Mesodermal cell (in vitro differentiated cells): Measurements from ENCODE around the gene SPOCK1.
"Not testable (repeated sequence)": the region's sequence is repeated elsewhere in the genome, so short reads cannot be mapped to it uniquely, and the experiment has no call there.

Source experiments
- H3K27ac ChIP-seq: 2 replicates; pipeline ENCODE4 v1.7.0; 2013; ENCODE audit warnings: mild to moderate bottlenecking, low read depth, low read length, moderate library complexity; ENCODE audit not compliant: severe bottlenecking
- H3K36me3 ChIP-seq: 2 replicates; pipeline ENCODE4 v1.7.1; 2013; ENCODE audit warnings: mild to moderate bottlenecking, low read length, moderate library complexity; ENCODE audit not compliant: control insufficient read depth, insufficient read depth
- H3K4me1 ChIP-seq: one replicate; pipeline ENCODE4 v1.7.1; 2013; ENCODE audit warnings: mild to moderate bottlenecking, low read length; ENCODE audit not compliant: insufficient read depth, control insufficient read depth, poor library complexity, severe bottlenecking
- H3K4me3 ChIP-seq: 2 replicates; pipeline ENCODE4 v1.7.0; 2013; ENCODE audit warnings: low read length, control low read depth, mild to moderate bottlenecking; ENCODE audit not compliant: insufficient read depth, poor library complexity, severe bottlenecking; ENCODE audit errors: extremely low read depth
- H3K9me3 ChIP-seq: 2 replicates; pipeline ENCODE4 v1.7.1; 2013; ENCODE audit warnings: mild to moderate bottlenecking, low read length, moderate library complexity; ENCODE audit not compliant: control insufficient read depth
- WGBS, 2 experiments: methylation state at CpG; one replicate each; pipeline ENCODE4 v1.1.5; 2013; ENCODE audit warnings: missing lambda C conversion rate in 2 of 2; ENCODE audit not compliant: insufficient coverage in 2 of 2; 5-methylcytosine and 5-hydroxymethylcytosine counted together

SPOCK1 gene

GRCh38 chr5:137268646-137269045 is 230.5 kb downstream of the SPOCK1 start:
- no CpG with 5 or more reads among the region's 1 CpG for WGBS, 2 experiments
- H3K9me3 ChIP-seq, result no peaks in the 10 kb centered on the region
- H3K4me1 ChIP-seq, result peaks cover 11% of the 10 kb centered on the region
- no peak overlapping the region for H3K4me3 ChIP-seq
- H3K36me3 ChIP-seq, result no peaks in the 10 kb centered on the region
- no peak overlapping the region for H3K27ac ChIP-seq

DNA sequence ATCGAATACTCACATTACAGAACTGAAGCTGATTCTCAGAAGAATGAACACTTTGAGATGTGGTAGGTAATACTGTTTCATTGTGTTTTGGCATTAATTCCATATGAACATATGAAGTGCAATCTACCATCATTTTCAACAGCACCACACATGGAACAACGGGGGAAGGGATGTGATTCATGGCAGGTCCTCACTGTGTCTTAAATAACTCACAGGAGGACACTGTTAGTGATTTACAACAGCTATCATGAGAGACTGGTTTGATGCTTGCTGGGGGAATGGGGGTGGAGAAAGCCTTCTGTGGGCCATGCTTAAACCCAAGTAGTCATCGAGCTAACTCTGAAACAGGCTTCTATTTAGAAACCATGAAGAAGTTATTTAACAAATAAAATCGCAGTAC is 232.9 kb downstream of the SPOCK1 start:
- H3K36me3 ChIP-seq, result no peaks in the 10 kb centered on the region
- H3K4me1 ChIP-seq, result peaks cover 11% of the 10 kb centered on the region
- H3K4me3 ChIP-seq, result no peak overlapping the region
- H3K9me3 ChIP-seq, result no peaks in the 10 kb centered on the region
- WGBS, 2 experiments, result 100% methylated on average over 1 of the region's 4 CpGs
- H3K27ac ChIP-seq, result no peak overlapping the region

GRCh38 chr5:137265457-137265856 is 233.7 kb downstream of the SPOCK1 start:
- H3K9me3 ChIP-seq, result no peaks in the 10 kb centered on the region
- no peaks in the 10 kb centered on the region for H3K36me3 ChIP-seq
- no peak overlapping the region for H3K4me3 ChIP-seq
- peaks cover 11% of the 10 kb centered on the region for H3K4me1 ChIP-seq
- no peak overlapping the region for H3K27ac ChIP-seq
- WGBS, 2 experiments, result 100% methylated on average over 1 of the region's 1 CpG; no CpG with 5 or more reads in 1 of the 2 experiments

GRCh38 chr5:137264573-137264972 is 234.6 kb downstream of the SPOCK1 start:
- peaks cover 11% of the 10 kb centered on the region for H3K4me1 ChIP-seq
- no peak overlapping the region for H3K27ac ChIP-seq
- H3K4me3 ChIP-seq, result no peak overlapping the region
- H3K36me3 ChIP-seq, result no peaks in the 10 kb centered on the region
- WGBS, 2 experiments, result 96 to 100% methylated on average over 1 to 3 of the region's 4 CpGs
- no peaks in the 10 kb centered on the region for H3K9me3 ChIP-seq

GRCh38 chr5:137264041-137264440 is 235.1 kb downstream of the SPOCK1 start:
- 93% methylated on average over 2 of the region's 3 CpGs; no CpG with 5 or more reads in 1 of the 2 experiments for WGBS, 2 experiments
- H3K36me3 ChIP-seq, result no peaks in the 10 kb centered on the region
- H3K9me3 ChIP-seq, result no peaks in the 10 kb centered on the region
- peaks cover 11% of the 10 kb centered on the region for H3K4me1 ChIP-seq
- no peak overlapping the region for H3K27ac ChIP-seq
- no peak overlapping the region for H3K4me3 ChIP-seq

DNA sequence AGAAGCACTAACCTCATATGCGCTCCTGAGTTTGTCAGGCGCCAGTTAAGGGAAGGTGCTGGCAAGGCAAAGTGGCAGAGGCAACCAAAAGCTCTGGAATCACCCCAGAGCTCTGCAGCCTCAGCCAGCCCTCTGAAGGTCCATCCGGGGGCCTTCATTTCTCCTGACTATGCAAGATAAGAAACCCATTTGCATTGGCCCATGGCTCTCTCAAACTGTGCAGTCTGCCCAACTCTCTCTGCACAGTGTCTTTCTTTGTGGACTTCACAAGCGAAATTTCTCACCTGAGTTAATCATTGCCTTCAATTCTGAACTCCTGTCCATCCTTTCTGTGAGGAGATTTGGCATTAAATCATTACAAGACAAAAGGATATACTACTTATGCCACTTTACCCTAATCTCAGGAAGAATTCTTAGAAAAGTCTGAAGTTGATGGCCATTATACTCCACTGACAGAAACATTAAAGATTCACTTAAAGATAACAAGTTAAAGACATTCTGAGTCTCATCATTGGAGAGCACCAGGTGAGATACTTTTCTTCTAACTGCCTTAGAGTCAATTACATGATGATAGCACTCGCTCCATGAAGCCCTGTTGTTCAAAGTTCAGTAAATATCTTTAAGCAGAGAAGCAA is 235.6 kb downstream of the SPOCK1 start:
- Histone ChIP-seq H3K4me3 (no peak overlapping the region), H3K4me1 (peaks cover 11% of the 10 kb centered on the region), H3K9me3 (no peaks in the 10 kb centered on the region), H3K36me3 (no peaks in the 10 kb centered on the region), H3K27ac (no peak overlapping the region)
- 66 to 70% methylated on average over 4 of the region's 5 CpGs for WGBS, 2 experiments

DNA sequence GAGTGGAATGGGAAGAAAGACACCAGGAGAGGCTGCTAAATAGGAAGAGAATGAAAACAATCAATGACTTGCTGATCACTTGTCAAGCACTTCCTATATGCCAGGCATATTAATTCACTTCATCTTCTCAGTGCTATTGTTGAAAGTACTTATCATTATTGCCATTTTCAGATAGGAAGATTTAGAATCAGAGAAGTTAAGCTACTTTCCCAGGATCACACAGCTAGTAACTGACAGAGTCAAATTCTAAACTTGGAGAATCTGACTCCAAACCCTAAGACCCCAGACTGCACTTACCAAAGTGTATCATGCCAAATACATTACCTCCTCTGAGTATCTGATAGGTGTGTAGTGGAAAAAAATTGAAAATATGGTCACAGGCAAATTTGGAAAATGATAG is 236.3 kb downstream of the SPOCK1 start:
- no peaks in the 10 kb centered on the region for H3K36me3 ChIP-seq
- peaks cover 11% of the 10 kb centered on the region for H3K4me1 ChIP-seq

GRCh38 chr5:137260820-137261695 is 238.1 kb downstream of the SPOCK1 start:
- no peak overlapping the region for H3K4me3 ChIP-seq
- no peaks in the 10 kb centered on the region for H3K36me3 ChIP-seq
- no peak overlapping the region for H3K27ac ChIP-seq
- 94 to 98% methylated on average over 3 of the region's 5 CpGs for WGBS, 2 experiments
- H3K4me1 ChIP-seq, result peaks cover 11% of the 10 kb centered on the region
- H3K9me3 ChIP-seq, result no peaks in the 10 kb centered on the region

More for the DNA sequence above, 236.3 kb downstream of the SPOCK1 start:
- Histone ChIP-seq H3K9me3 (no peaks in the 10 kb centered on the region), H3K4me3 (no peak overlapping the region), H3K27ac (no peak overlapping the region)

- not testable (repeated sequence) for H3K4me1 ChIP-seq, H3K9me3 ChIP-seq, H3K27ac ChIP-seq, H3K36me3 ChIP-seq, H3K4me3 ChIP-seq
- WGBS, 2 experiments, result no CpG with 5 or more reads among the region's 2 CpGs
These were observed 240.0 kb downstream of the SPOCK1 start for GRCh38 chr5:137259115-137259514.

DNA sequence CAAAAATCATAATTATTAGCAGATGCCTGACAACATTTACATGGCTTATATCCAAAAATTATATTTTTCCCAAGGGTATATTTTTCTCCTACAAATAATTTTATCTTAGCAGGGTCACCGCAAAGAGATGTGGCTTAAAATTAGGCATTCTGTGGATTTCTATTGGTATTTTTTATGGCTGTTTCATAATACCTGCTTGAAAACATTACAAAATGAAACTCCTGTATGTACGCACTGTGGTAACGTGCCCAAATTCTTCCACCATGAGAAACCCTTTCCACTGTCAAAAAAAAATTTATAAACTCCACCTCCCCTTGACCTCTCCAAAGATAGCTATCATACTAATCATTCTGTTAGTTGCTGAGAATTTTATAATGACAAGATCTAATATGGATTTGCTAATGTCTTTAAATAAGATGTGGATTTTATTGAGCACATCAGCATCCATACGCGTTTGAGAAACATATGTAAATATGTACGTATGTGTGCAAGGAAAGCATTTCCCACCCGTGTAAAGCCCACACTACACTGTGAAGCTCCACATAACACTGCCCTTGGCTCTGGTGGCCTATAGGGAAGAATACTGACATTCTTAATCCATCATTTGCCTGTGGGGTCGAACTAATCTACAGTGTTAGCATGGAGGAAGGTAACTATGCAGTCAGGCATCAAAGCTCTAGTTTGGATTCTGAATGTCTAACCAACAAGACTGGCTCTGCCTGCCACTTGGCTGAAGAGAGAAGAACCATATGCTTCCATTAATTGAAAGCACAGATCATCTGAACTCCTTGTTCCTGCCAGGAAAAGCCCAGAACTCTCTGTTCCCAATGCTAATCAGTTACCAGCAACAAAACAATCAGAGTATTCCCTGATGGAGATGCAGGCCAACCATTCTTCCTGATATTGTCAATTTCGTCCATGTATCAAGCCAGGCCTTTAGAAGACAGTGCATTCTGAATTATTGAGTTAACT is 244.7 kb downstream of the SPOCK1 start:
- Histone ChIP-seq H3K9me3 (no peaks in the 10 kb centered on the region), H3K4me3 (no peak overlapping the region), H3K4me1 (no peaks in the 10 kb centered on the region), H3K36me3 (no peaks in the 10 kb centered on the region), H3K27ac (no peak overlapping the region)
- WGBS, 2 experiments, result 90 to 94% methylated on average over 2 to 3 of the region's 9 CpGs
